ENCODE data around the gene PDGFRB.
"Not testable (repeated sequence)": the region's sequence is repeated elsewhere in the genome, so short reads cannot be mapped to it uniquely, and the experiment has no call there.

The PDGFRB gene

GRCh38 chr5:150114102-150114641 lies 41.5 kb downstream of the PDGFRB start:
- DNase-seq (ENCODE audit: low read depth), result no peak

- no peak for DNase-seq (ENCODE audit: low read depth)
Observed at GRCh38 chr5:150113047-150113744, 42.4 kb downstream of the PDGFRB start.

GRCh38 chr5:150112201-150113046 lies 43.2 kb downstream of the PDGFRB start:
- no peak for DNase-seq (ENCODE audit: low read depth)

GRCh38 chr5:150111122-150111521 lies 44.5 kb downstream of the PDGFRB start:
- DNase-seq (ENCODE audit: low read depth), result no peak

- no peak for DNase-seq (ENCODE audit: low read depth)
Observed at GRCh38 chr5:150109921-150110320, 45.7 kb downstream of the PDGFRB start.

GRCh38 chr5:150108711-150109514 lies 46.7 kb downstream of the PDGFRB start:
- no peak for DNase-seq (ENCODE audit: low read depth)

- DNase-seq (ENCODE audit: low read depth), result no peak
Observed at GRCh38 chr5:150107909-150108447, 47.7 kb downstream of the PDGFRB start.

GRCh38 chr5:150106674-150107426 lies 48.8 kb downstream of the PDGFRB start:
- no peak for DNase-seq (ENCODE audit: low read depth)

- DNase-seq (ENCODE audit: low read depth), result no peak
Observed at GRCh38 chr5:150105928-150106615, 49.6 kb downstream of the PDGFRB start.

GRCh38 chr5:150104550-150104870 lies 51.1 kb downstream of the PDGFRB start:
- no peak for DNase-seq (ENCODE audit: low read depth)

GRCh38 chr5:150103678-150104549 lies 51.7 kb downstream of the PDGFRB start:
- DNase-seq (ENCODE audit: low read depth), result no peak

- no peak for DNase-seq (ENCODE audit: low read depth)
Observed at GRCh38 chr5:150101023-150101422, 54.6 kb downstream of the PDGFRB start.

GRCh38 chr5:150097152-150097551 lies 58.5 kb downstream of the PDGFRB start:
- no peak for DNase-seq (ENCODE audit: low read depth)

- DNase-seq (ENCODE audit: low read depth), result no peak
Observed at GRCh38 chr5:150092159-150092787, 63.4 kb downstream of the PDGFRB start.

- no peak for DNase-seq (ENCODE audit: low read depth)
Observed at GRCh38 chr5:150085950-150086715, 69.5 kb downstream of the PDGFRB start, which contains the start of gene CSF1R. Gene CSF1R, minus strand, starts transcription at chr5:150086554. Its CDS starts 127 bp downstream, at chr5:150086427.

- no peak for DNase-seq (ENCODE audit: low read depth)
Observed at GRCh38 chr5:150085191-150085912, 70.3 kb downstream of the PDGFRB start.

GRCh38 chr5:150084754-150085153 lies 70.9 kb downstream of the PDGFRB start:
- not testable (repeated sequence) for DNase-seq (ENCODE audit: low read depth)

- DNase-seq (ENCODE audit: low read depth), result no peak
Observed at GRCh38 chr5:150082889-150083288, 72.8 kb downstream of the PDGFRB start.

All from HS-27A (cell line).